OCI-LY3 (cell line): ENCODE results near the gene CNOT10.

Experiments used
- CTCF ChIP-seq: fragments of 200-600, 300-600 bp; sonication (generic); IDR thresholded peaks from 2 replicates; pipeline ENCODE4 v1.5.1; 2014; ENCODE audit warnings: antibody characterized with exemption, low read length, low read depth
- EZH2phosphoT487 ChIP-seq: fragments of 200-600 bp; shearing (Covaris generic); IDR thresholded peaks from 2 replicates; pipeline ENCODE4 v1.6.1; 2018; ENCODE audit warnings: antibody characterized with exemption, mixed run types, low read depth

DNA sequence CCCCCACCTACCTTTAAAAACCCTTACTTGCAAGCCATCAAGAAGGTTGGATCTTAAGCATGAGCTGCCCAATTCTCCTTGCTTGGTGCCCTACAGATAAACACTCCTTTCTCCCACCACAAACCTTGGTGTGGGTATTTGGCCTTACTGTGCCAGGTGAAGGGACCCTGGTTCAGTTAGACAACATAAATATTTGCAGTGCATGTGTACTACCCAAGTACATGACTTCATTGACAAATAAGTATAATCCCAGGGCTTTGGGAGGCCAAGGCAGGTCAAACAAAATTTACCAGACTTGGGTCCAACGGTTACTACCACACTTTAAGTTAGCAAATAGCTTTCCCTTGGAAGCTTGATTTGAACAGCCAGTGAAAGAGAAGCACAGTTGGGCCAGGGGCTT is 9.3 kb upstream of the CNOT10 start:
- TF ChIP-seq CTCF (no peak), EZH2phosphoT487 (no peak)
